A673 (cell line): ENCODE results near the gene EYS.

Source experiments
- CTCF ChIP-seq: fragments of 300-800, 200-600 bp; sonication (generic); conservative IDR thresholded peaks from 2 replicates; pipeline ENCODE4 v1.5.1; 2017; ENCODE audit warnings: low read depth, mild to moderate bottlenecking, antibody characterized with exemption, low read length, moderate library complexity, mixed read lengths
- EZH2 ChIP-seq: fragments of 200-600 bp; sonication (generic); IDR thresholded peaks from 2 replicates; pipeline ENCODE4 v1.6.1; 2017; ENCODE audit warnings: borderline replicate concordance, low read depth, mild to moderate bottlenecking, mixed read lengths, antibody characterized with exemption, low read length; ENCODE audit not compliant: poor library complexity, severe bottlenecking

DNA sequence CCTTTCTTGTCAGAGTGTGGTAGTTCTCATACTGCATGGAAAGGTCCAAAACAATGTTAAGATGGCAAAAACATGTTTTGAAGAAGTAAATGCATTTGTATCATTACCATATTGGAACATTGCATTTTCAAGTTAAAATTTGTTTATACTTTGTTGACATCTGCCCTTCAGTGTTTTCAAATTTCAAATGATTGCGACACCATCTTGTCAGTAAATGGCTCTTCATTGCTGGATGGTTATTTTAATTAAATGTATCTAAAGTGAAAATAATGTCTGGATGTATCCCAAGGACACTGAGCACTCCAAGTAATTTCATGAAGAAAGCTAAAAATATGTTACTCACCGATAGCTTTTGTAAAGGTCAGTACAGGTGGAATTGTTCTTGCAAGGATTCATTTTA is 761.6 kb downstream of the EYS start:
- no peak for TF ChIP-seq CTCF
- TF ChIP-seq EZH2, result no peak
